ENCODE measurements around the gene TMTC2. TPM values are rescaled to one million over a fixed set of nuclear protein-coding genes. Genes with fewer than 3 reads are reported as not detected.

TMTC2 gene
- total RNA-seq, 1 donor from 2014 or later = 3.4 TPM

DNA sequence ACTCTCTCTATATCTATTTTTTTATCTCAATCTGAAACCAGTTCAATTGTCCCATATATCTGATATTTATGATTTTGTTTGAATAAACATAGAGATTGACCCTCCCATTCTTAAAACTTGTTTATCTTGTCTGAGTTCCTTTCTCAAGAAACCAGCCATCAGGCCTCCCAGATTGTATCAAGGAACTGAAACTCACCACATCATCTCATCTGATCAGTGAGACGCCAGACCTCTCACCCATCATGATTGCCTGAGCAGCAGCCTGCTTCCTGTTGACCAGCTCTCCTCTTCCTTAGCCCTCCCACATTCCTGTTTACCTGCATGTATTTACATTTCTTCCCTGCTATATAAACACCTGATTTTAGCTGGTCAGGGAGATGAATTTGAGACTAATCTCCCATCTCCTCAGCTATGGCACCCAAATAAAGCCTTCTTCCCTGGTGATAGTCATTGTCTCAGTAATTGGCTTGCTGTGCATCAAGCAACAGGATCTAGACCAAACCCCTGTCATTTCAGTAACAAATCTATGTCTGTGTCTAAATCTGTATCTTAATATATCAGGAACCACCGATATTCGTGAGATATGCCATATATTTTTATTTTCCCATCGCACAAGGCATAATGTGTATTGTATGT, 323.6 kb downstream of the TMTC2 start:
- H3K27ac ChIP-seq (replicated peaks) = no peak overlapping the region
- intact Hi-C loops (cut with micrococcal nuclease) = no loop called here
- H3K4me3 ChIP-seq = no peak overlapping the region
- no peak for DNase-seq
- no peaks in the 10 kb centered on the region for H3K4me1 ChIP-seq
- TF ChIP-seq, protein P1, sequence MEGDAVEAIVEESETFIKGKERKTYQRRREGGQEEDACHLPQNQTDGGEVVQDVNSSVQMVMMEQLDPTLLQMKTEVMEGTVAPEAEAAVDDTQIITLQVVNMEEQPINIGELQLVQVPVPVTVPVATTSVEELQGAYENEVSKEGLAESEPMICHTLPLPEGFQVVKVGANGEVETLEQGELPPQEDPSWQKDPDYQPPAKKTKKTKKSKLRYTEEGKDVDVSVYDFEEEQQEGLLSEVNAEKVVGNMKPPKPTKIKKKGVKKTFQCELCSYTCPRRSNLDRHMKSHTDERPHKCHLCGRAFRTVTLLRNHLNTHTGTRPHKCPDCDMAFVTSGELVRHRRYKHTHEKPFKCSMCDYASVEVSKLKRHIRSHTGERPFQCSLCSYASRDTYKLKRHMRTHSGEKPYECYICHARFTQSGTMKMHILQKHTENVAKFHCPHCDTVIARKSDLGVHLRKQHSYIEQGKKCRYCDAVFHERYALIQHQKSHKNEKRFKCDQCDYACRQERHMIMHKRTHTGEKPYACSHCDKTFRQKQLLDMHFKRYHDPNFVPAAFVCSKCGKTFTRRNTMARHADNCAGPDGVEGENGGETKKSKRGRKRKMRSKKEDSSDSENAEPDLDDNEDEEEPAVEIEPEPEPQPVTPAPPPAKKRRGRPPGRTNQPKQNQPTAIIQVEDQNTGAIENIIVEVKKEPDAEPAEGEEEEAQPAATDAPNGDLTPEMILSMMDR (IDR thresholded peaks at IDR 0.05; ENCODE audit: borderline replicate concordance) = no peak
- peaks cover 8% of the 10 kb centered on the region for H3K36me3 ChIP-seq
- no peaks in the 10 kb centered on the region for H3K27me3 ChIP-seq (ENCODE audit: low read depth)
- peaks cover 37% of the 10 kb centered on the region for H3K9me3 ChIP-seq (replicated peaks)

DNA sequence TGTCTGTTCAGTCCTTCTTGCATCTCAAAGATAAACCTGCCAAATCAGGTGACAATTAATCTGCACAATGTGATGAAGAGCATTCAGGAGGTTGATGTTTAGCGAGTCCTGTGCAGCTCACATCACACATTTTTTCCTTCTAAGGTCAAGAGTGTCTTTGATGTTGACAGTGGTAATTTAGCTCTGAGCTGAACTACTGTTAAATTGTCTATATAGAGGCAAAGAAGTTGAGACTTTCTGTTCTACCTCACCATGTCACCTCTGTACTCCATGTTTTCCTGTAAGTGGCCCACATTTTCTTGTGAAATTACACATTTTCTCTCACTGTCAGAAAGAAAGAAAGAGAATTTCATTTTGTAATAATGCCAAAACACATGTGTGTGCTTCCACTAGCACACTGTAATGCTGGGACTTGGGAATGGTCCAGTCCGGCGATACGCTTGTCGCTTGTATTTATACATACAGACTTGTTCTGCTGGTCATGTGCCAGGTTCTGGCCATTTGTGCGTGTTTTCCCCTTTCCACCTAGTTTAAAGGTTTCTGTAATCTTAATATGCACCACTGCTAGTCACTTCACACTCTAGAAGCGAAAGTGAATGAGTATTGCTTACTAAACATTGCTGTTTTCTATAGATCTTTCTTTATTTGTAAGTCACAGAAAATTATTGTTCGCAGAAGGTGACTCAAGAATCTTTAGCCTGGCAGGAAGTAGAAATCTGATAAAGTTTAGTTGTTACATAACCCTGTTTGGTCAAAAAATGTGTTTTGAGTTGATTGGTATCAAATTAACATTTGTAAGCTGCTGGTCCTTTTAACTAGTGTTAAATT, 328.9 kb downstream of the TMTC2 start:
- Histone ChIP-seq H3K36me3 (no peaks in the 10 kb centered on the region), H3K4me3 (peak overlapping the region; percentile 41), H3K9me3 (replicated peaks) (peaks cover 4% of the 10 kb centered on the region), H3K4me1 (no peaks in the 10 kb centered on the region), H3K27ac (replicated peaks) (peak overlapping the region; percentile 21), H3K27me3 (ENCODE audit: low read depth) (no peaks in the 10 kb centered on the region)
- intact Hi-C loops (cut with micrococcal nuclease) = no loop called here
- TF ChIP-seq, protein P1 (IDR thresholded peaks at IDR 0.05; ENCODE audit: borderline replicate concordance) = no peak
- DNase-seq = no peak

DNA sequence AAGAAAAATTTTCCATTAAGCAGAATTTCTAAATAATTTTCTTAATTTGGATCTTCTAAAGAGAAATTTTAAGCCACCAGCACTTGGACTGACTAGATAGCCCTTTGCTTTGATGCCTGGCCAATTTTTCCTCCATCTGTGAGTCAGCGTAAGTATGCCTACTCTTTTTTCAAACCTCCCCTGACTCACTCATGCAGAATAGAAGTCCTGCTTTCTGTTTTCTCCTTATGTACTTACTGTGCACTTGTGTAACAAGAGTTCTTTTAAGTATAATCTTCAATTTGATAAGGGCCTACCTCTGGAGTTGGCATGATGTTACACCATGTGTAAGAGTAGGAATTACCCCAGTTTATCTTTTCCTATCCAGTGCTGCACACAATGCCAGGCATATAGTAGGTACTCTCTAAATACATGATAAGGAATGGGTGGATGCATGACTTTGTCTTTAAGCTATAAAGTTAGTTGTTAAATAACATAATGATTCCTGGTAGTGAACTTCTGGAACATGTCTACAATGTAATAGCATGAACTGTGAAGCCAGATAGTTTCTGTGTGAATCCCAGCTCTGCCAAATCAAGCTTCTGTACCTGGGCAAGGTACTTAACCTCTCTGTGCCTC, 329.6 kb downstream of the TMTC2 start:
- DNase-seq = no peak
- Histone ChIP-seq H3K4me1 (no peaks in the 10 kb centered on the region), H3K4me3 (peak overlapping the region; percentile 41), H3K27ac (replicated peaks) (peak overlapping the region; percentile 21), H3K27me3 (ENCODE audit: low read depth) (no peaks in the 10 kb centered on the region), H3K9me3 (replicated peaks) (no peaks in the 10 kb centered on the region), H3K36me3 (no peaks in the 10 kb centered on the region)
- intact Hi-C loops (cut with micrococcal nuclease) = no loop called here
- TF ChIP-seq, protein P1 (IDR thresholded peaks at IDR 0.05; ENCODE audit: borderline replicate concordance) = no peak

DNA sequence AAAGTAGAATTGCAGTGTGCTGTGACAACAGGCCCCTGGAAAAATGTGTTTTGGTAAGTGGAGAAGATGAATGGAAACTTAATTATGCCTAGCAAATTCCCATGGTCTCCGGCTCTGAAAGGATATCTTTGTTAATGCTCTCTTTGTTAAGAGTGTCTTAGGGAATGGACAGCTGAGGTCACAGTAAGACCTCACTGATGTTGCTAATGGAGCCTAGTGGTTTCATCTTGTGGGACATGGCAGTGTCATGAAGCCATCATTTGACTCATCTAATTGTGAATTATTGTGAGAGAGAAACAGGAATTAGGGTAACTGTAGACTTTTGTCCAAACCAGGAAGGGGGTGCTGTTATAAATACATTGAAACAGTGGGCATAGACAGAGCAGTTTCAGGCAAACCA, 330.3 kb downstream of the TMTC2 start:
- H3K4me3 ChIP-seq = no peak overlapping the region
- H3K36me3 ChIP-seq = no peaks in the 10 kb centered on the region
- no peaks in the 10 kb centered on the region for H3K27me3 ChIP-seq (ENCODE audit: low read depth)
- no peak overlapping the region for H3K27ac ChIP-seq (replicated peaks)
- TF ChIP-seq, protein P1 (IDR thresholded peaks at IDR 0.05; ENCODE audit: borderline replicate concordance) = no peak
- no peak for DNase-seq
- H3K9me3 ChIP-seq (replicated peaks) = no peaks in the 10 kb centered on the region
- H3K4me1 ChIP-seq = no peaks in the 10 kb centered on the region
- intact Hi-C loops (cut with micrococcal nuclease) = no loop called here

DNA sequence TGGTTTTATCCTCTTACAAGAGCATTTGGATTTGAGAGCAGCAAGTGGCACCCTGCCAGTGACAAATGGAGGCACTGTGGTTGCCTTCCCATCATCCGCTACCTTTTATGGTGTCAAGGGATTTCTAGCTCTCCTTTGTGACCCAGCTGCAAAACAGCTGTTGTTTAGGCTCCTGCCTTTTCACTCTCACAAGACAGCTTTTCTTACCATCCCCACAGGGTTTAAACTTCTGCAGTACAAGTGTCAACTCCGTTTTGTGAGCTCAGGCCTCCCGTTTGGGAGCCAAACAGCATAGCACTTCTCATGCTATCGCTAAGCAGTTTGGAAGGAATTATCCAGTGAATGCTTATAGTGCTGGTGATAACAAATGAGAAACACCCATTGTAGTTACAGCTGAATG, 331.4 kb downstream of the TMTC2 start:
- Histone ChIP-seq H3K9me3 (replicated peaks) (no peaks in the 10 kb centered on the region), H3K36me3 (no peaks in the 10 kb centered on the region), H3K4me1 (no peaks in the 10 kb centered on the region), H3K27ac (replicated peaks) (no peak overlapping the region), H3K27me3 (ENCODE audit: low read depth) (no peaks in the 10 kb centered on the region), H3K4me3 (no peak overlapping the region)
- intact Hi-C loops (cut with micrococcal nuclease) = no loop called here
- DNase-seq = no peak
- TF ChIP-seq, protein P1 (IDR thresholded peaks at IDR 0.05; ENCODE audit: borderline replicate concordance) = no peak

Measured in left ventricle myocardium inferior (tissue), 1 donor.